ENCODE measurements around the gene TNNT2.

The TNNT2 gene

DNA sequence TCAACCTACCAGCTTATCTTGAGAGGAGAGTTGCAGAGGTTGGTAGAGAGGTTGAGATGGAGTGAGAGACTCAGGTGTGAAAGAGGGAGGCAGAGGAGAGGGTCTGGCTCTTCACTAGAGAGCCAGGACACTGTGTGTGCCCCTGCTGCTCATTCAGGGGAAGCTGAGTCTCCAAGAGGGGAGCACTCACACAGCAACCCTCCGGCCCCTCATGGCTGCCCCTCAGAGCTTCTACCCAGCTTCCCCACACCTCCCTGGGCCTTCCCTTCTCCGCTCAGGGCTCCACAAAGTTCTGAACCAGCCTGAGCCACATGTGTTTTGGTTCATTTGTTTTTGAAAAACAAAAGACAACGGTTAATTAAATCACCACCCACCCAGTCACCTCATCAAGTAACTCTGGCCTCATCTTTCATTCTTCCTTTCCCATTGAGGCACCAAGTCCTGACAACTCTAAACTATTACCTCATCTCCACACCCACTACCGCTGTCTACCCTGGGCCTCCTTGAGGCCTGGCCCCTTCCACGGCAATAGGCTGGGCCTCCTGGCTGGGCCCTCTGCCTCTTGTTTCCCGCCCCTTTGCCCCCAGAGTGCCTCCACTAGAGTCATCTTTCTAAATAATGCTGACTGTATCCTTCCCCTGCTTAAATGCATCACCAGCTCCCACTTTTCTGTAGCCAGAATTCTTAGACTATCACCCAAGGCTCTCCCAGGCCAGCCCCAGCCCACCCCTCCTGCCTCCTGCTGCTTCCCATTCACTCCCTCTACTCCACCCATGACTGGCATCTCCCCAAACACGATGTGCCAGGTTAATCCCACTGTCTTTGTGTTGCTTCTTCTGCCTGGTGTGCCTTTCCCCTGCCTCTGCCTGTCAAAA is 33.0 kb downstream of the TNNT2 start:
- TF ChIP-seq, protein P1, sequence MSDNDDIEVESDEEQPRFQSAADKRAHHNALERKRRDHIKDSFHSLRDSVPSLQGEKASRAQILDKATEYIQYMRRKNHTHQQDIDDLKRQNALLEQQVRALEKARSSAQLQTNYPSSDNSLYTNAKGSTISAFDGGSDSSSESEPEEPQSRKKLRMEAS (IDR thresholded peaks at IDR 0.05): no peak
- no peak for TF ChIP-seq NFIC (IDR thresholded peaks at IDR 0.05)

DNA sequence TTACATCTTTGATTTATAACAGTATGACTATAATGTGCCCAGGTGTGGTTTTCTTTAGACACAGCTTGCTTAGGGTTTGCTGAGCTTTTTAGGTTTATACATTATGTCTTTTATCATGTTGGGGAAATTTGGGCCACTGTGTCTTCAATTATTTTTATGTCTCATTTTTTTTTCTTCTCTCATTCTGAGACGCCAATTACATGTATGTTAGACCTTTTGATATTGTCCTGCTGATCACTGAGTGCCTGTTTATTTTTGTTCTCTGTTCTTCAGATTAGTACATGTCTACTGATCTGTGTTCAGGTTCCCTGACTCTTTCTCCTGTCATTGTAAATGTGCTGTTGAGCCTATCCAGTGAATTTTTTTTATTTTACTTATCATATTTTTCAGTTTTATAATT is 36.1 kb downstream of the TNNT2 start:
- TF ChIP-seq TCF12 (IDR thresholded peaks at IDR 0.05; ENCODE audit: low read depth) (no peak), CREB1 (IDR thresholded peaks at IDR 0.05; ENCODE audit: low read depth) (no peak), FOXM1 (IDR thresholded peaks at IDR 0.05; ENCODE audit: borderline replicate concordance, low read depth) (no peak)

DNA sequence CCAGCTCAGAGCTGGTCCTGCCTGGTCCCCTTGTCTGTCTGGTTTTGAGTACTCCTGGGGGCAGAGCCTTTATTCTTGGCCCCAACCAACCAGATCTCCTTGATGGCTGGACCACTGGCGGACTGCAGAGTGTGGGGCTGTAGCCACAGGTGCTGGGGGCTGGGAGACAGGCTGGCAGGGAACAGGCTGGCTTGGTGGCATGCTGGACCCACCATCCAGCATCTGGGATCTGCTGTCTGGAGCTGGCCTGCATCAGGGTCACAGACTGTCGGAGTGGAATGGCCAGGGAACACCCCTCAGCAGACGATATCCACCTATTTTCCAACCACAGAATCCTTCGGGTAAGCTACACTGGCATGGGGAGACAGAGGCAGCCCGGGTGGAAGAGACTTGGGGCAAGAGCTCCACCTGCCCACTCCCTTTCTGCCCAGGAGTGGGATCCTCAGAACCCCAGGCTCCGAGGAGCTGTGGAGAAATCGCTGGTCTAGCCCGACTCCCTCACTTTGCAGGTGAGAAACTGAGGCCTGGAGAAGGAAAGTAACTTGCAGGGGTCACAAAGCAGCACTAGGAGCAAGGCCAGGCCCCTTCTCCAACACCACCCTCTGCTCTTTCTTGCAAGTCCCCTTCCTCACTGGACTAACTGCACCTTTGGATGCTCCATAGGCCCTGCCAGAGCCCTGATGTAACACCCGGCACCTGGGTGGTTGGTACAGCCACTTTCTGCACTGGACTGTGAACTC is 40.6 kb downstream of the TNNT2 start:
- TF ChIP-seq FOXM1 (IDR thresholded peaks at IDR 0.05; ENCODE audit: borderline replicate concordance, low read depth) (no peak), TEAD4 (IDR thresholded peaks at IDR 0.05) (no peak), EGR1 (IDR thresholded peaks at IDR 0.05) (no peak), RAD21 (IDR thresholded peaks at IDR 0.05; ENCODE audit: low read depth) (no peak), CEBPB (IDR thresholded peaks at IDR 0.05) (no peak), EP300 (IDR thresholded peaks at IDR 0.05; ENCODE audit: borderline replicate concordance) (no peak), YY1 (IDR thresholded peaks at IDR 0.05; ENCODE audit: low read depth) (no peak)
- TF ChIP-seq, protein P1 (IDR thresholded peaks at IDR 0.05): no peak
- TF ChIP-seq, protein P2, sequence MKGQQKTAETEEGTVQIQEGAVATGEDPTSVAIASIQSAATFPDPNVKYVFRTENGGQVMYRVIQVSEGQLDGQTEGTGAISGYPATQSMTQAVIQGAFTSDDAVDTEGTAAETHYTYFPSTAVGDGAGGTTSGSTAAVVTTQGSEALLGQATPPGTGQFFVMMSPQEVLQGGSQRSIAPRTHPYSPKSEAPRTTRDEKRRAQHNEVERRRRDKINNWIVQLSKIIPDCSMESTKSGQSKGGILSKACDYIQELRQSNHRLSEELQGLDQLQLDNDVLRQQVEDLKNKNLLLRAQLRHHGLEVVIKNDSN (IDR thresholded peaks at IDR 0.05): no peak
- TF ChIP-seq, protein P3, sequence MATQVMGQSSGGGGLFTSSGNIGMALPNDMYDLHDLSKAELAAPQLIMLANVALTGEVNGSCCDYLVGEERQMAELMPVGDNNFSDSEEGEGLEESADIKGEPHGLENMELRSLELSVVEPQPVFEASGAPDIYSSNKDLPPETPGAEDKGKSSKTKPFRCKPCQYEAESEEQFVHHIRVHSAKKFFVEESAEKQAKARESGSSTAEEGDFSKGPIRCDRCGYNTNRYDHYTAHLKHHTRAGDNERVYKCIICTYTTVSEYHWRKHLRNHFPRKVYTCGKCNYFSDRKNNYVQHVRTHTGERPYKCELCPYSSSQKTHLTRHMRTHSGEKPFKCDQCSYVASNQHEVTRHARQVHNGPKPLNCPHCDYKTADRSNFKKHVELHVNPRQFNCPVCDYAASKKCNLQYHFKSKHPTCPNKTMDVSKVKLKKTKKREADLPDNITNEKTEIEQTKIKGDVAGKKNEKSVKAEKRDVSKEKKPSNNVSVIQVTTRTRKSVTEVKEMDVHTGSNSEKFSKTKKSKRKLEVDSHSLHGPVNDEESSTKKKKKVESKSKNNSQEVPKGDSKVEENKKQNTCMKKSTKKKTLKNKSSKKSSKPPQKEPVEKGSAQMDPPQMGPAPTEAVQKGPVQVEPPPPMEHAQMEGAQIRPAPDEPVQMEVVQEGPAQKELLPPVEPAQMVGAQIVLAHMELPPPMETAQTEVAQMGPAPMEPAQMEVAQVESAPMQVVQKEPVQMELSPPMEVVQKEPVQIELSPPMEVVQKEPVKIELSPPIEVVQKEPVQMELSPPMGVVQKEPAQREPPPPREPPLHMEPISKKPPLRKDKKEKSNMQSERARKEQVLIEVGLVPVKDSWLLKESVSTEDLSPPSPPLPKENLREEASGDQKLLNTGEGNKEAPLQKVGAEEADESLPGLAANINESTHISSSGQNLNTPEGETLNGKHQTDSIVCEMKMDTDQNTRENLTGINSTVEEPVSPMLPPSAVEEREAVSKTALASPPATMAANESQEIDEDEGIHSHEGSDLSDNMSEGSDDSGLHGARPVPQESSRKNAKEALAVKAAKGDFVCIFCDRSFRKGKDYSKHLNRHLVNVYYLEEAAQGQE (IDR thresholded peaks at IDR 0.05; ENCODE audit: low read depth): no peak

DNA sequence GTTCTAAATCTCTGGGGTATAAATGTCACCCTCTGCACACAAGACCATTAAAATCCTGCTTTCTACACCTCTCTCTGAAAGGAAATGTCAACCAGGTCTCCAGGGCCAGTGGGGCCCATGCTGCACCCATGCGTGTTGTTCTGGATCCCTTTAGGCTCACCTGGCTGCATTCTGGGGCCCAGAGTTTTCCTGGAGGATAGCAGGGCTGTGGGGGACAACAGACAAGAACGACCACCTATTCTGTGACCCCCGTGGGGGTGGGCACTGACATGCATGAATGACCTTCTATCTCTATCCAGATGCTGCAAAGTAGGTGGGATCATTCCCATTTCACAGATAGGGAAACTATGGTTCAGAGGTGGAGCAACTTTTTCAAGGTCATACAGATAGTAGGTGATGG is 41.6 kb downstream of the TNNT2 start:
- TF ChIP-seq, protein P3 (IDR thresholded peaks at IDR 0.05; ENCODE audit: low read depth): no peak
- no peak for TF ChIP-seq FOXM1 (IDR thresholded peaks at IDR 0.05; ENCODE audit: borderline replicate concordance, low read depth)
- no peak for TF ChIP-seq CEBPB (IDR thresholded peaks at IDR 0.05)
- TF ChIP-seq EGR1 (IDR thresholded peaks at IDR 0.05): no peak
- no peak for TF ChIP-seq NFIC (IDR thresholded peaks at IDR 0.05)
- TF ChIP-seq TEAD4 (IDR thresholded peaks at IDR 0.05): no peak
- TF ChIP-seq TAF1 (IDR thresholded peaks at IDR 0.05; ENCODE audit: low read depth): no peak
- no peak for TF ChIP-seq YY1 (IDR thresholded peaks at IDR 0.05; ENCODE audit: low read depth)

DNA sequence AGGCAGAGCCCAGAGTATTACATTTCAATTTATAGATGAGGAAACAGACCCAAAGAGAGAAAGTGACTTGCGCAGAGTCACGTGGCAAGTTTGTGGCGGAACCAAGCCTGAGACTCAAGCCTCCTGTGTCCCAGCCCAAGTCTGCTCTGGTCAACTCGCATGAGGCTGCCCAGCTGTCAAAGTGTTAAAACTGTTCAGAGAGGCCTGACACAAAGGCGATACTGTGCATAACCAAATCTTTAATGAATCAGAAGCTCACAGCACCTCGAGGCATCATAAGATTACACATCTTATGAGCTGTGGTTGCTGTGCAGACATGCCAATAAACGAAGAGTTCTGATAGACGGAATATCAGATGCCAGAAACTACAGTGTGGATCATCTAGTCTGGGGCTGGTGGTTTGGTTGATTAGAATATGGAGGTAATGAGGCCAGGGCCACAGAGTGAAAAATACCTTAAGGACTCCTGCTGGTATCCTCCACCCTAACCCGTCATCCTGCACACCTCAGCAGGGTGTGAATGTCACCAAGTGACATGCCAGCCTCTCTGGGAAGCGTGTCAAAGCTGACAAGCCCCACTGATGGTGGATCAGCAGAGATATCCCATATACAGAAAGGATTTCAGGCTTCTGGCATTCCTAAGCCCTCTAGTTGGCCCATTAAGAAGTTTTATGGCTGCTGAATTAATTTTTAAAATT is 42.2 kb downstream of the TNNT2 start:
- TF ChIP-seq, protein P3 (IDR thresholded peaks at IDR 0.05; ENCODE audit: low read depth): no peak
- TF ChIP-seq CREB1 (IDR thresholded peaks at IDR 0.05; ENCODE audit: low read depth) (no peak), ZBTB7A (IDR thresholded peaks at IDR 0.05; ENCODE audit: low read depth) (no peak), NFIC (IDR thresholded peaks at IDR 0.05) (no peak), CEBPB (IDR thresholded peaks at IDR 0.05) (no peak), TAF1 (IDR thresholded peaks at IDR 0.05; ENCODE audit: low read depth) (no peak)
- TF ChIP-seq, protein P1 (IDR thresholded peaks at IDR 0.05): no peak
- TF ChIP-seq, protein P2 (IDR thresholded peaks at IDR 0.05): no peak
